Measurements from ENCODE around the gene PTGER2.

DNA sequence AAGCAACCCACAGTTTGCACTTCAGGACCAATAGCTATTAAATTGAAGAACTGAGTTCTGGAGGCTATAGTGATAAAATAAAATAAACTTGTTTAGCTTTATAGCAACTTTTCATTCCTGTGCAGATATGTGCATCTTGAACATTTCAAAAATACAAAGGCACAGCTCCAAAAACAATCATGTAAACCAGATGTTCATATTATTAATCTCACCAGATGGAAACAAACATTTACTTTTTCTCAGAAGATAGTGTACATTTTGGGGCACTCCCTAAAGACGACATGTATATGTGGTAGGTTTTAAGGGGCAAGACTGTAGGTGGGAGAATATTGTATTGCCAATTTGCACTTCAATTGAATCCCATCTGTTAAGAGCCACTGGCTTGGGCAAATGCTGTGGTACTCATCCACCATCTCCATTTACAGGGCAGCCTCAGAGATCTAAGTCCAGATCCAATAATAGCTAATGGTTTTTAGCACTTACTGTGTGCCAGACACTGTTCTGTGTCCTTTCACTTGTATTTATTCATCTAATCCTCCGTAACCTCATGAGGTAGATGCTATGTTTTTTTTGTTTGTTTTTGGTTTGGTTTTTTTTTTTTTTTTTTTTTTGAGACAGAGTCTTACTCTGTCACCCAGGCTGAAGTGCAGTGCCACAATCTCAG is 49.1 kb downstream of the PTGER2 start:
- TF ChIP-seq, protein P1, sequence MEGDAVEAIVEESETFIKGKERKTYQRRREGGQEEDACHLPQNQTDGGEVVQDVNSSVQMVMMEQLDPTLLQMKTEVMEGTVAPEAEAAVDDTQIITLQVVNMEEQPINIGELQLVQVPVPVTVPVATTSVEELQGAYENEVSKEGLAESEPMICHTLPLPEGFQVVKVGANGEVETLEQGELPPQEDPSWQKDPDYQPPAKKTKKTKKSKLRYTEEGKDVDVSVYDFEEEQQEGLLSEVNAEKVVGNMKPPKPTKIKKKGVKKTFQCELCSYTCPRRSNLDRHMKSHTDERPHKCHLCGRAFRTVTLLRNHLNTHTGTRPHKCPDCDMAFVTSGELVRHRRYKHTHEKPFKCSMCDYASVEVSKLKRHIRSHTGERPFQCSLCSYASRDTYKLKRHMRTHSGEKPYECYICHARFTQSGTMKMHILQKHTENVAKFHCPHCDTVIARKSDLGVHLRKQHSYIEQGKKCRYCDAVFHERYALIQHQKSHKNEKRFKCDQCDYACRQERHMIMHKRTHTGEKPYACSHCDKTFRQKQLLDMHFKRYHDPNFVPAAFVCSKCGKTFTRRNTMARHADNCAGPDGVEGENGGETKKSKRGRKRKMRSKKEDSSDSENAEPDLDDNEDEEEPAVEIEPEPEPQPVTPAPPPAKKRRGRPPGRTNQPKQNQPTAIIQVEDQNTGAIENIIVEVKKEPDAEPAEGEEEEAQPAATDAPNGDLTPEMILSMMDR (IDR thresholded peaks at IDR 0.05; ENCODE audit: borderline replicate concordance, extremely low read depth, low read length, poor library complexity, severe bottlenecking) = no peak
- no peak for TF ChIP-seq EZH2 (IDR thresholded peaks at IDR 0.05; ENCODE audit: borderline replicate concordance, low read depth, low read length, severe bottlenecking)
